ENCODE data around the gene BPTF. TPM values are rescaled to one million over a fixed set of nuclear protein-coding genes. Genes with fewer than 3 reads are reported as not detected.
"Not testable (repeated sequence)": the region's sequence is repeated elsewhere in the genome, so short reads cannot be mapped to it uniquely, and the experiment has no call there.

The BPTF gene
- total RNA-seq, 4 donors from 2014 or later: 29.3 to 43.9 (median 38.1) TPM

DNA sequence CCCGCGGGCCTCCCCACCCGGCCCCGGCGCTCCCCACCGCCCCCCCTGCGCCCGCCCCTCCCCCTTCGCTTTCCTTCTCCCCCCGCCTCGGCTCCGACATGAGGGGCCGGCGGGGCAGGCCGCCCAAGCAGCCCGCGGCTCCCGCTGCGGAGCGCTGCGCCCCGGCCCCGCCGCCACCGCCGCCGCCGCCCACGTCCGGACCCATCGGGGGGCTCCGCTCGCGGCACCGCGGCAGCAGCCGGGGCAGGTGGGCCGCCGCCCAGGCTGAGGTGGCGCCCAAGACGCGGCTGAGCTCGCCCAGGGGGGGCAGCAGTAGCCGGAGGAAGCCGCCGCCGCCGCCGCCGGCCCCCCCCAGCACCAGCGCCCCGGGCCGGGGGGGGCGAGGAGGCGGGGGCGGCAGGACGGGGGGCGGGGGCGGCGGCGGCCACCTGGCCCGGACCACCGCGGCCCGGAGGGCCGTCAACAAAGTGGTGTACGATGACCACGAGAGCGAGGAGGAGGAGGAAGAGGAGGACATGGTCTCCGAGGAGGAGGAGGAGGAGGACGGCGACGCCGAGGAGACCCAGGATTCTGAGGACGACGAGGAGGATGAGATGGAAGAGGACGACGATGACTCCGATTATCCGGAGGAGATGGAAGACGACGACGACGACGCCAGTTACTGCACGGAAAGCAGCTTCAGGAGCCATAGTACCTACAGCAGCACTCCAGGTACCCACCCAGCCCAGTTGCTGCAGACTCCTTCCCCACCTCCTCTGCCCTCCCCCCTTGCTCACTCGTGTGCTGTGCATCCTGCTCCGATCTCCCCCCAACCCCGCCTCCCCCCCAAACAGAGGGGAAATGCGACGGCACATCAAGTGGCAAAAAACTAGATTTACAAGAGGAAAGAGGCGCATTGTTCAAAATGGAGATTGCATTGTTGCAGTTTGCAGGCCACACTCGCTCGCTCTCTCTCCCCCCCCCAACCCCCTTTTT is 611 bp downstream of the BPTF start:
- not testable (repeated sequence) for H3K9me3 ChIP-seq, H3K36me3 ChIP-seq, H3K27me3 ChIP-seq
- ATAC-seq (peak; percentile 74 to 78), DNase-seq (peak; percentile 11 to 28)
- Histone ChIP-seq H3K4me3 (peak overlapping the region; percentile 88 to 99 (median 90)), H3K4me1 (peaks cover 41 to 43% of the 10 kb centered on the region in 2 donors), H3K27ac (peak overlapping the region; percentile 88 to 91 (median 90))
- in situ Hi-C loops (cut with MboI; ENCODE audit: low sequenced_read_pairs in 4 of 4) (loop anchor here in 3 of 4 donors (5.0 to 25.0 kb wide), 4 partner anchors 101 to 464 kb away; partner anchors contain the start of genes NOL11 (in 2 of the 3) and PSMD12 (in 1 of the 3)), intact Hi-C loops (cut with DNase I; ENCODE audit: low total_unique reads) (loop anchor here (1.0 to 5.0 kb wide), 3 partner anchors 26 to 211 kb away; partner anchors contain the start of genes KPNA2 and NOL11)
- peak in 1 of 2 donors; percentile 5 for TF ChIP-seq POLR2A (IDR thresholded peaks at IDR 0.05)

DNA sequence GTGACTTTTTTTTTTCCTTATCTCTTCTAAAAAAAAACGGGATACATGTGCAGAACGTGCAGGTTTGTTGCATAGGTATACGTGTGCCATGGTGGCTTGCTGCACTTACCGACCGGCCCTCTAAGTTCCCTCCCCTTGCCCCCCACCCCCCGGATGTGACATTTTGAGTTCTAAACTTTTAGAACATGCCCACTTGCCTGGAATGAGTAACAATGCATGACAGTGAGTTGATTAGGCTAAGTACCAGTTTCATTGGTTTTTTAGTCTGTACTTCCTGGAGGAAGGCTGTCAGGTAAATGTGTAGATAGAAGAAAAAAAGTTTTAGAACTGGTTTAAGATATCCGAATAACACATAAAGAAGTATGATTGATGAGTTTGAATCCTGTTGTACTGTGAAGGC is 4.0 kb downstream of the BPTF start:
- ATAC-seq: no peak
- Histone ChIP-seq H3K4me1 (peaks cover 50 to 51% of the 10 kb centered on the region in 2 donors), H3K27me3 (no peaks in the 10 kb centered on the region), H3K36me3 (no peaks in the 10 kb centered on the region), H3K9me3 (no peaks in the 10 kb centered on the region), H3K27ac (no peak overlapping the region), H3K4me3 (no peak overlapping the region)
- intact Hi-C loops (cut with DNase I; ENCODE audit: low total_unique reads): loop anchor here (5.0 kb wide), 1 partner anchor 208 kb away; the partner anchor contains the start of gene KPNA2
- TF ChIP-seq POLR2A (IDR thresholded peaks at IDR 0.05): no peak
- TF ChIP-seq CTCF (IDR thresholded peaks at IDR 0.05 in 4 of 5, conservative IDR thresholded peaks at IDR 0.05 in 1 of 5): no peak
- no peak for DNase-seq
- in situ Hi-C loops (cut with MboI; ENCODE audit: low sequenced_read_pairs in 4 of 4): loop anchor here in 3 of 4 donors (5.0 to 25.0 kb wide), 4 partner anchors 105 to 467 kb away; partner anchors contain the start of genes NOL11 (in 2 of the 3) and PSMD12 (in 1 of the 3)

GRCh38 chr17:67830440-67830839 is 5.1 kb downstream of the BPTF start:
- H3K4me3 ChIP-seq: no peak overlapping the region
- no peaks in the 10 kb centered on the region for H3K9me3 ChIP-seq
- peak overlapping the region in 3 of 4 donors; percentile 11 to 40 (median 24) for H3K27ac ChIP-seq
- peak; percentile 45 to 76 for ATAC-seq
- intact Hi-C loops (cut with DNase I; ENCODE audit: low total_unique reads) (no loop called here), in situ Hi-C loops (cut with MboI; ENCODE audit: low sequenced_read_pairs in 4 of 4) (loop anchor here in 1 of 4 donors (25.0 kb wide), 1 partner anchor 468 kb away; the partner anchor contains the start of gene PSMD12)
- no peaks in the 10 kb centered on the region for H3K36me3 ChIP-seq
- TF ChIP-seq POLR2A (IDR thresholded peaks at IDR 0.05): no peak
- TF ChIP-seq CTCF (IDR thresholded peaks at IDR 0.05 in 4 of 5, conservative IDR thresholded peaks at IDR 0.05 in 1 of 5): no peak
- DNase-seq: peak in 1 of 2 donors; percentile 21
- peaks cover 56 to 62% of the 10 kb centered on the region in 2 donors for H3K4me1 ChIP-seq
- H3K27me3 ChIP-seq: no peaks in the 10 kb centered on the region

DNA sequence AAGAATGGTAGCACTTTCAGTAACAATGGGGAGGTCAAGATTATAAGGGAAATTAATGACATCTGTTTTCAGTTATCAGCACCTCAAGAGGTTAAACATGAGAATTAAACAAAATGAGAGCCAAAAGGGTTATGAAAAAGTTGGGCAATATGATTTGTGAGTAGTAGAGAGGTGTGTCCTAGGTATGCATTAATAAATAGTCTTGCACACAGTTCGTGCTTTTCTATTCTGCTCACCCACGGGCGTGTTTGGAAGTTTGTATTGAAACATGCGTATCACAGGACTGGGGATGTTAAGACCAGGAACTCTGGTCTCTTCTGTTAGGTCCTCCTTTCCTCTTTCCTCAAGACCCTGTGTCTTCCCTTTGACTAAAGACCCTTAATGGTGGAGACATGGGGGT is 6.0 kb downstream of the BPTF start:
- Histone ChIP-seq H3K4me1 (peaks cover 64 to 69% of the 10 kb centered on the region in 2 donors), H3K27ac (peak overlapping the region in 1 of 4 donors; percentile 24), H3K4me3 (no peak overlapping the region), H3K9me3 (no peaks in the 10 kb centered on the region), H3K36me3 (no peaks in the 10 kb centered on the region), H3K27me3 (no peaks in the 10 kb centered on the region)
- no peak for TF ChIP-seq CTCF (IDR thresholded peaks at IDR 0.05 in 4 of 5, conservative IDR thresholded peaks at IDR 0.05 in 1 of 5)
- TF ChIP-seq POLR2A (IDR thresholded peaks at IDR 0.05): no peak
- in situ Hi-C loops (cut with MboI; ENCODE audit: low sequenced_read_pairs in 4 of 4) (loop anchor here in 1 of 4 donors (25.0 kb wide), 1 partner anchor 469 kb away; the partner anchor contains the start of gene PSMD12), intact Hi-C loops (cut with DNase I; ENCODE audit: low total_unique reads) (no loop called here)
- DNase-seq (no peak), ATAC-seq (no peak)

GRCh38 chr17:67833134-67833533 is 7.8 kb downstream of the BPTF start:
- no peak for DNase-seq
- no peaks in the 10 kb centered on the region for H3K36me3 ChIP-seq
- peaks cover 60 to 65% of the 10 kb centered on the region in 2 donors for H3K4me1 ChIP-seq
- H3K27ac ChIP-seq: no peak overlapping the region
- in situ Hi-C loops (cut with MboI; ENCODE audit: low sequenced_read_pairs in 4 of 4) (loop anchor here in 1 of 4 donors (25.0 kb wide), 1 partner anchor 471 kb away; the partner anchor contains the start of gene PSMD12), intact Hi-C loops (cut with DNase I; ENCODE audit: low total_unique reads) (no loop called here)
- TF ChIP-seq POLR2A (IDR thresholded peaks at IDR 0.05): no peak
- TF ChIP-seq CTCF (IDR thresholded peaks at IDR 0.05 in 4 of 5, conservative IDR thresholded peaks at IDR 0.05 in 1 of 5): no peak
- ATAC-seq: no peak
- no peak overlapping the region for H3K4me3 ChIP-seq
- H3K27me3 ChIP-seq: no peaks in the 10 kb centered on the region
- H3K9me3 ChIP-seq: no peaks in the 10 kb centered on the region
